Ishikawa (cell line): ENCODE measurements around the gene SPRY4.

ENCODE experiments used
- CREB1 ChIP-seq: IDR thresholded peaks from 2 replicates; pipeline ENCODE4 v1.6.1; 2012; ENCODE audit warnings: low read depth
- EGR1 ChIP-seq: IDR thresholded peaks from 2 replicates; pipeline ENCODE4 v1.6.1; 2012
- EP300 ChIP-seq: IDR thresholded peaks from 2 replicates; pipeline ENCODE4 v1.6.1; 2012; ENCODE audit warnings: borderline replicate concordance
- MAX ChIP-seq: IDR thresholded peaks from 2 replicates; pipeline ENCODE4 v1.6.1; 2012
- RAD21 ChIP-seq: IDR thresholded peaks from 2 replicates; pipeline ENCODE4 v1.6.1; 2012; ENCODE audit warnings: low read depth
- REST ChIP-seq: IDR thresholded peaks from 2 replicates; pipeline ENCODE4 v1.6.1; 2012; ENCODE audit warnings: low read depth, mild to moderate bottlenecking
- TAF1 ChIP-seq: IDR thresholded peaks from 2 replicates; pipeline ENCODE4 v1.6.1; 2012; ENCODE audit warnings: low read depth, mild to moderate bottlenecking
- TEAD4 ChIP-seq: IDR thresholded peaks from 2 replicates; pipeline ENCODE4 v1.6.1; 2012
- YY1 ChIP-seq: IDR thresholded peaks from 2 replicates; pipeline ENCODE4 v1.6.1; 2012; ENCODE audit warnings: low read depth

GRCh38 chr5:142334538-142334937 is 9.7 kb upstream of the SPRY4 start:
- TF ChIP-seq RAD21 (no peak), EP300 (no peak), TAF1 (no peak), TEAD4 (no peak), REST (no peak), MAX (no peak), CREB1 (no peak), YY1 (no peak), EGR1 (no peak)
